Measurements from ENCODE around the gene MRPS24. TPM values are rescaled to one million over a fixed set of nuclear protein-coding genes. Genes with fewer than 3 reads are reported as not detected.

Gene MRPS24
- total RNA-seq (2022; extraction: Qiagen RNA extraction; ENCODE audit: low read depth): 233 to 256 TPM (median 254 TPM) in 5 replicates

GRCh38 chr7:43869006-43869866 is at the start of gene MRPS24:
TSS of gene MRPS24 (minus strand) at chr7:43869517. CDS start at chr7:43869495, 22 bp downstream.

GRCh38 chr7:43906331-43907010 is 37.2 kb upstream of the MRPS24 start, which contains the start of gene URGCP:
TSS of gene URGCP (minus strand) at chr7:43906596. CDS start at chr7:43906575, 21 bp downstream.

Other genes starting within 250 kb of the MRPS24 start
- 89.0 to 106 TPM (median 94.0 TPM) in 5 replicates for gene COA1, start 140.0 kb downstream of the MRPS24 start, total RNA-seq (2022; extraction: Qiagen RNA extraction; ENCODE audit: low read depth)
- 59.7 to 78.4 TPM (median 68.7 TPM) in 5 replicates for gene BLVRA, start 110.8 kb downstream of the MRPS24 start, total RNA-seq (2022; extraction: Qiagen RNA extraction; ENCODE audit: low read depth)
- gene URGCP, start 37.1 kb upstream of the MRPS24 start, total RNA-seq (2022; extraction: Qiagen RNA extraction; ENCODE audit: low read depth): 27.5 to 31.5 TPM (median 29.7 TPM) in 5 replicates
- 8.5 to 12.2 TPM (median 10.9 TPM) in 5 replicates for gene UBE2D4, start 56.9 kb upstream of the MRPS24 start, total RNA-seq (2022; extraction: Qiagen RNA extraction; ENCODE audit: low read depth)
- not detected in 5 replicates for gene SPDYE1, start 128.4 kb upstream of the MRPS24 start, total RNA-seq (2022; extraction: Qiagen RNA extraction; ENCODE audit: low read depth)
- gene DBNL, start 175.2 kb upstream of the MRPS24 start, total RNA-seq (2022; extraction: Qiagen RNA extraction; ENCODE audit: low read depth): 65.7 to 74.1 TPM (median 66.9 TPM) in 5 replicates
- gene PGAM2, start 196.1 kb upstream of the MRPS24 start, total RNA-seq (2022; extraction: Qiagen RNA extraction; ENCODE audit: low read depth): 0.11 TPM in 1 of 5 replicates, not detected in the others
- gene POLM, start 213.0 kb upstream of the MRPS24 start, total RNA-seq (2022; extraction: Qiagen RNA extraction; ENCODE audit: low read depth): 4.7 to 8.5 TPM (median 7.7 TPM) in 5 replicates
- gene AEBP1, start 234.8 kb upstream of the MRPS24 start, total RNA-seq (2022; extraction: Qiagen RNA extraction; ENCODE audit: low read depth): not detected in 5 replicates